Measurements from ENCODE around the gene MAPT.

GRCh38 chr17:45941395-45941794, 47.0 kb downstream of the MAPT start:
- TF ChIP-seq CTCF (IDR thresholded peaks at IDR 0.05): no peak
- TF ChIP-seq POLR2AphosphoS5 (IDR thresholded peaks at IDR 0.05; ENCODE audit: insufficient read depth in 1 of 2, low read depth in 1 of 2): no peak
- TF ChIP-seq POLR2A (IDR thresholded peaks at IDR 0.05): no peak
